ENCODE results near the gene SAMD4B.
"Not testable (repeated sequence)": the region's sequence is repeated elsewhere in the genome, so short reads cannot be mapped to it uniquely, and the experiment has no call there.

The SAMD4B gene

GRCh38 chr19:39372941-39373340 lies 30.7 kb downstream of the SAMD4B start:
- DNase-seq, result no peak

- DNase-seq, result no peak
These were observed 33.7 kb downstream of the SAMD4B start for GRCh38 chr19:39375929-39376328.

DNA sequence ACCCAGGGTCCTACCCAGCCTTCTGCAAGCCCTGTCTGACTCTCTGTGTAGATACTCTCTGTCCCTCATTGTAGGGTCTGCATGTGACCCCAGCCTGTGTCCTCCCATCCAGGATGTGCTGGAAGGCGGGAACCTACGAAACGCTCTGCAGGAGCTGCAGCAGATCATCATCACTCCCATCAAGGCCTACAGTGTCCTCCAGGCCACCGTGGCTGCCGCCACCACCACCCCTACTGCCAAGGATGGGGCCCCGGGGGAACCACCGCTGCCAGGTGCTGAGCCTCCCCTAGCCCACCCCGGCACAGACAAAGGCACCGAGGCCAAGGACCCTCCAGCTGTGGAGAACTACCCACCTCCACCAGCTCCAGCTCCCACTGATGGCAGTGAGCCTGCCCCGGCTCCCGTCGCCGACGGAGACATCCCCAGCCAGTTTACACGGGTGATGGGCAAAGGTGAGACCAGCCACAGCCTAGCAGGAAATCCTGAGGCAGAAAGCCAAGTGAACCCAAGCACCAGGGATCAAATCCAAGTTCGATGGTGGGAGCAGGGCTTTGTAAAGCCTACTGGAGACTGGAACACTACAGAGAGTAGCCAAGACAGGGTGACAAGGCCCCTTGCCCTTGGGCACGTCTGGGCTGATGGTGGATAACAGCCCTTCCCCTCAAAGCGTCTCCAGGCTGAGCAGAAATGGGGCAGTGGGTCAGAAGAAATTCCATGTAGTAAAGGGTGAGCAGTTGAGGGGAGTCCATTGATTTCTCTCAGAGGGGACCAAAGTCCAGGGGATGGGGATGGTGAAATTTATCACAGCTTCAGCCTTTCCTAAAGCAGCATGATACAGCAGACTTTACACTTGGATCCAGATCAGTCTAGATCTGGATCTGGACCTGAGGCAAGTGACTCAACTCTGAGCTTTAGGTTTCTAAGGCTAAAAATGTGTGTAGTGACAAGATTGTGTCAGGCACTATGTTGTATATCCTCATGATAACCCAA lies 35.4 kb downstream of the SAMD4B start:
- DNase-seq, result no peak

DNA sequence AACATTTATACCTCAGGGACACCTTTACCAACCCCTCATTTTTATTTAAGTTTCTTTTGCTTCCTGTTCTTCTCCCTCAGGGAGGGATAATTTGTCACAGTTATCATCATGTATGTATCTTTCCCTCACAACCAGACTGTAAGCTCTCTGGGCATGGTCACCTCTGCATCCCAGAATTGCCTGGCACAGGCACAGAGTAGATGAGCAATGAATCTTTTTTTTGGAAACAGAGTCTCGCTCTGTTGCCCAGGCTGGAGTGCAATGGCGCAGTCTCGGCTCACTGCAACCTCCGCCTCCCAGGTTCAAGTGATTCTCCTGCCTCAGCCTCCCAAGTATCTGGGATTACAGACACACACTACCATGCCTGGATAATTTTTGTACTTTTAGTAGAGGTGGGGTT lies 37.1 kb downstream of the SAMD4B start:
- not testable (repeated sequence) for DNase-seq

GRCh38 chr19:39379865-39380396 lies 37.7 kb downstream of the SAMD4B start:
- DNase-seq, result no peak

DNA sequence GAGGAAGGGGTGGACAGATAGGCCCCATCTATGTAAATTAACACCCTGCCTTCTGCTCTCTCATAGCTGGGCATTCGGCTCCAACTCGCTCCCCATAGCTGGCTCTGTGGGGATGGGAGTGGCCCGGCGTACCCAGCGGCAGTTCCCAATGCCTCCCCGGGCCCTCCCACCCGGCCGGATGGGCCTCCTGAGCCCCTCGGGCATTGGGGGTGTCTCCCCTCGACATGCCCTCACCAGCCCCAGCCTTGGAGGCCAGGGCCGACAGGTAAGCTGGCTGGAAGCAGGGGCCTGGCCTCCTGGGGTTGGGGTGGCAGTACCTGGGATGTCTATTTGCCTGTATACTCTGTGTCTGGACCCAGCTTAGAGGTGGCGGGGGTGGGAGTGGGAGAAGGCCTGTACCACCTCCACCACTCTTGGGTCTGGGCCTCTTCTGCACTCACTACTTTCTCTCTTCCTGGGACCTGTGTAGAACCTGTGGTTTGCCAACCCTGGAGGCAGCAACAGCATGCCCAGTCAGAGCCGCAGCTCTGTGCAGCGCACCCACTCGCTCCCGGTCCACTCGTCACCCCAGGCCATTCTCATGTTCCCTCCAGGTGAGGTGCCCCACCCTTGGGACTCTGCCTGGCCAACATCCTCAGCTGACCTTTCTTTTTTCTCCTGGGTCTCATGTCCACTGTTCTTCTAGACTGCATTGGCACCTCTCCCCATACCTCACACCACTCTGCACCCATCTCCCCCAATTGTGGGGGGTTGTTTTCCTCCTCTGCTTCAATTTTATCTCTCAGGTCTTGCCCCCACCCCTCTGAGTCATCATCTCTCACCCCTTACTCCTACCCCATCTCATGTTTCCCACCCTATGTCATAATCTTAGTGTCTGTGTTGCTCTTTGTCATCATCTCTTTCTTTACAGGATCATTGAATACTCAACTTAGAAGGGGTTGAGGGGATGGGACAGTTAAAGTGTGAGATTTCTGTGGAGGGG lies 38.6 kb downstream of the SAMD4B start:
- no peak for DNase-seq

GRCh38 chr19:39381910-39382611 lies 39.8 kb downstream of the SAMD4B start:
- DNase-seq, result no peak

DNA sequence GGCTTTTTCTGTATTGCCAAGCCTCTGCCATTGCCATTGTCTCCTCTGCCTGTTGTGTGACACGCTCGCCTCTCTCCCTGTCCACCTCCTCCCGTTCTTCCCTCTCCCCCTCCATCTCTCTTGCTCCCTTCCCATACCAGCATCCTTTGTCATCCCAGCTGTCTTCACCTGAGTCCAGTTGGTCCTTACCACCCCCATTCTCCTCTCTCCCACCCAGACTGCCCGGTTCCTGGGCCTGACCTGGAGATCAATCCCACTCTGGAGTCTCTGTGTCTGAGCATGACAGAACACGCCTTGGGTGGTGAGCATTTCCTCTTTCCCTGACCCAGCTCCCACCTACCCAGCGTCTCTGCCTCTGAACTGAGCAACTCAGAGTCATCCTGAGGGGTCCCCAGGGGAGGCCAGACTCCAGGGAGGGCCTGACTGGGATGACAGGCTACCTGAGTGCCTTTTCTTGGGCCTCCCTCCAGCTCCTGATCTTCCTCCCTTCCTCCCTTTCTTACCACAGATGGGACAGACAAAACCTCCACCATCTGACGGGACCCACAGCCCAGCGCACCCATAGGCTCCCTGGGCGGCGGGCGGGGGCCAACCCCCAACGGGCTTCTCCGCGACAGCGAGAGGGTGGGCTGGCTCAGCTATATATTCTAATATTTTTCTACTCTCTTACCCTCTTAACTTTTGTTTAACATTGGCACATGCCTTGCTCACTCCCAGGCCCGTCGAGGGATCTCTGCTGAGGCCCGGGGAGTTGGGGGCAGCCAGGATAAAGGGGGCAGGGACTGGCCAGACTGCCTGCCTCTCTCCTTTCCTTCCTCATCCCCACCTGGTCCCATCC lies 41.0 kb downstream of the SAMD4B start:
- no peak for DNase-seq

DNA sequence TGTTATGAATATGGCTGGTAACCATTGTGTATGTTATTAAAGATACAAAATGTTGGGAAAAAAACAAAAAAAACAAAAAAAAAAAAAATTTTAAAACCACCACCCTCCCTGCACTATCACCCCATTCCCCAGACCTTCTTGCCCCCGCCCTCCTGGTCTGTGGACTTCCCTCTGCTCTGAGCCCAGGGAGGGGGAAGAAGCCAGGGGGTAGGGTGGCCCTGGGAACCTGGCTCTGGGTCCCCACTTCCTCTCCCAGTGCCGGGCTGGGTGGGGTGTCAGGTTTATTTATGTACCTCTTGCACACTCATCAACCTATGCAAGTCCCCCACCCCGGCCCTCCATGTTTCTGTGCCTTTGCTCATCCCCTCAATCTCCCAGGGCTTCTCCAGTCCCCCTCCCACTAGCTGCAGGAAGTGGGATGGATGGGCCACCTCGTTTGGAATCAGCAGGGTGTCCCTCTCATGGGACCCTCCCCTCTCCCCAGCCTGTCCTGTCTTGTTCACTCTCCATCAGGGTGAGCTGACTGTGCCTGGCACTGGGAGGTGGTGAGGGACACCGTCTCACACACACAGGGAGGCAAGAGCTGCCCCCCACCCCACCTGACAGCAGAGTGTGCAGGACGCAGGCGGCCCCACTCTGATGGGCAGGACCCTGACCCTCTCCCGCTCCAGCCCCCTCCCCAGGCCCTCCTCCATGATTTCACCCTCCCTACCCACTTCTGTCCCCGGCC lies 42.8 kb downstream of the SAMD4B start:
- DNase-seq, result no peak

- no peak for DNase-seq
These were observed 43.6 kb downstream of the SAMD4B start for GRCh38 chr19:39385629-39386411.

DNA sequence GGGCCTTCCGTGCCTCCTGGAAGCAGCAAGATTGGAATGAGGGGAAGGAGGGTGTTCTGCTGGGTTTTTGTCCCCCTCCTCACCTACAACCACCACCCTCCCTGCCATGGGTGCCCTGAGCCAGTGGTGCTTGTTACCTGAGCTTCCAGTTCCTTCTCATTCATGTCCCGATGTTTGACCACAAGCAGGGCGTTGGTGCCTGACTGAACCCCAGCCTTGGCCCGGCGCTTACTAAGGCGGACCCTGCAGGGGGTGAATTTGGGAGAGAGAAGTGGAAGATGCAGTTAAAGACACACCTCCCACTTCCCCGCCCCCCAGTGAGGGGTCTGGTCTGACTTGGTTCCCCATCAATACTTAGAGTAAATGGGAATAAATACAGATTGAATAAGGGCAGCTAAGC lies 44.3 kb downstream of the SAMD4B start:
- DNase-seq, result no peak

- no peak for DNase-seq
These were observed 46.4 kb downstream of the SAMD4B start for GRCh38 chr19:39388657-39389056.

- no peak for DNase-seq
These were observed 47.6 kb downstream of the SAMD4B start for GRCh38 chr19:39389631-39390414.

GRCh38 chr19:39390451-39390750 lies 48.2 kb downstream of the SAMD4B start:
- DNase-seq, result no peak

GRCh38 chr19:39390751-39391437 lies 48.7 kb downstream of the SAMD4B start, which contains the start of the genes MED29 and PAF1:
TSS of gene MED29 (plus strand) at chr19:39391378. CDS start at chr19:39391423, 45 bp downstream.
TSS of gene PAF1 (minus strand) at chr19:39391106. CDS start at chr19:39390864, 242 bp downstream.
- peak; percentile 95 for DNase-seq

DNA sequence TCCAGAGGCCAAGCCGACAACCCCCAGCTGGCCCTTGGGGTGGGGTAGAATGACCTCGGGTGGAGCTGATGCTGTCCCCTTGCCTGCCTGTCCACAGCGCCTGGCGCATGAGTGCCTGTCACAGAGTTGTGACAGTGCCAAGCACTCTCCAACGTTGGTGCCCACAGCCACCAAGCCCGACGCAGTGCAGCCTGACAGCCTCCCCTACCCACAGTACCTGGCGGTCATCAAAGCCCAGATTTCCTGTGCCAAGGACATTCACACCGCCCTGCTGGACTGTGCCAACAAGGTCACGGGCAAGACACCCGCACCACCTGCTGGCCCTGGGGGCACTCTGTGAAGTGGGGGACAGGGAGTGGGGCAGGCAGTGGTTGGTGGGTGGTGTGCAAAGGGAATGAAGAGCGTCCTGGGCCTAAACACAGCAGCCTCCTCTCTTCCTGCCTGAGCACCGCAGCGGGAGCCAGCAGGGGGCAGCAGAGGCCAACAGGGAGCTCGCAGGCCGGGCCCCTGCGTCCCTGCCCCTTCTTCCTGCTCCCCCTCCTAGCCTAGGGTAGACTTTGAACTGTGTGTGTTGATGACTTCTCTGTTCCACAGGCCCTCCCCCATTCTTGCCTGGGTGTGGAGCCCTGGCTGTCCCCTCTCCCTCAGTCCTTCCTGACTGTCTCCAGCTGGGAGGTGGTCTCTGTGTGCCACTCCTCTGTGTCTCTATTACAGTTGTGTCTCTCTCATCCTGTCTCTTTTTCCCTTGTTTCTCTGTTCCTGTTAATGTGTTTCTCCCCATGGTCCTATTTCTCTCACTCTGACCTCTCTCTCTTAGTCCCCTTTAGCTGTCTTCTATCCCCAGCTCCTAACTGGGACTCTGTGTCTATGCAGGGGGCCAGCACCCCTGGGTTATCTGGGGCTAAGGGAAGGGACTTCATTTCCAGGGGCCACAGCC lies 55.4 kb downstream of the SAMD4B start:
- DNase-seq, result peak; percentile 87

GRCh38 chr19:39398297-39398864 lies 56.2 kb downstream of the SAMD4B start:
- DNase-seq, result peak; percentile 53

Data from activated effector memory CD4-positive, alpha-beta T cell treated with Interleukin-2 at 50 U/mL for 16 hours (primary cell).